Esophagus (tissue), 2 donors: ENCODE measurements around the gene SPATA19. TPM values are rescaled to one million over a fixed set of nuclear protein-coding genes. Genes with fewer than 3 reads are reported as not detected.
"Not testable (repeated sequence)": the region's sequence is repeated elsewhere in the genome, so short reads cannot be mapped to it uniquely, and the experiment has no call there.

Experiments
- H3K27ac ChIP-seq, 2 donors: one replicate each; pipeline ENCODE4 v1.5.1; 2013; ENCODE audit warnings: low read depth in 2 of 2, mild to moderate bottlenecking in 2 of 2, inconsistent platforms in 1 of 2, low read length in 1 of 2, moderate library complexity in 1 of 2
- H3K27me3 ChIP-seq, 2 donors: one replicate each; pipeline ENCODE4 v1.6.1; 2013; ENCODE audit warnings: low read length in 2 of 2, control low read depth in 1 of 2, mild to moderate bottlenecking in 1 of 2; ENCODE audit not compliant: insufficient read depth in 2 of 2, control insufficient read depth in 1 of 2
- H3K36me3 ChIP-seq, 2 donors: one replicate each; pipeline ENCODE4 v1.6.1; 2013; ENCODE audit warnings: low read length in 1 of 2; ENCODE audit not compliant: control insufficient read depth in 2 of 2, insufficient read depth in 2 of 2
- H3K4me1 ChIP-seq, 2 donors: one replicate each; pipeline ENCODE4 v1.6.1; 2013; ENCODE audit warnings: low read length in 1 of 2; ENCODE audit not compliant: control insufficient read depth in 2 of 2, insufficient read depth in 2 of 2
- H3K4me3 ChIP-seq, 2 donors: one replicate each; pipeline ENCODE4 v1.5.1; 2013; ENCODE audit warnings: low read length in 2 of 2, mild to moderate bottlenecking in 2 of 2, low read depth in 1 of 2, moderate library complexity in 1 of 2
- H3K9me3 ChIP-seq, 2 donors: one replicate each; pipeline ENCODE4 v1.6.1; 2013; ENCODE audit warnings: mild to moderate bottlenecking in 2 of 2, low read depth in 1 of 2, low read length in 1 of 2, moderate library complexity in 1 of 2; ENCODE audit not compliant: control insufficient read depth in 2 of 2, insufficient read depth in 1 of 2
- WGBS, 2 donors: extraction: QIAGEN DNeasy Blood & Tissue Kit; methylation state at CpG; one replicate each; pipeline ENCODE4 v1.1.7; 2013; 5-methylcytosine and 5-hydroxymethylcytosine counted together
- polyA plus RNA-seq, 2 donors: library from polyadenylated mRNA; stranded (reverse); fragments of 200-250 nt; gene quantifications; one replicate each; pipeline ENCODE4 v1.2.3, GENCODE V29; 2013
- donor health status: healthy with polysubstance abuse.
- donor health status: Bipolar disorder and iron deficiency.

SPATA19 gene
- polyA plus RNA-seq, 2 donors, result 0.08 TPM; not detected in 1

DNA sequence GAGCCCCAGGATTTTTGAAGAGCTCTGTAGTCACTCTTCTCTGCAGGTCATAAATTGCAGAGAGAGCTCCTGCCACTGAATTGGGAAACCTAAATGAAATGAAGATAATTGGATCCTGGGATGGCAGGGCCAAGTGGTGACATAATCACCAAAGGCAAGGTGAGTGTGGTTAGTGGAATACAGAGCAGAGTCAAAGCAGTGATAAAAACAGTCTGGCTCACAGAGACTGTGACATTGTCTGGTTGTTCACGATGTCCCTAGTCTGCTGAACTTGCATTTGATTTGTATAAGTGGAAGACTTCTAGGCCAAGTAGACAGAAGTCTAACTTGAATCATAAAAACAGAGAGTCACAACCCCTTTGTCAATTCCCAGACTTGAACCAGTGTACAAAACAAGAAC, 26.8 kb upstream of the SPATA19 start:
- no peaks in the 10 kb centered on the region for H3K36me3 ChIP-seq
- no peak overlapping the region for H3K27ac ChIP-seq
- H3K4me3 ChIP-seq, result no peak overlapping the region
- no peaks in the 10 kb centered on the region for H3K4me1 ChIP-seq
- WGBS, 2 donors, result 44 to 76% methylated on average over 1 of the region's 1 CpG
- no peaks in the 10 kb centered on the region for H3K27me3 ChIP-seq
- H3K9me3 ChIP-seq, result peaks cover 2 to 3% of the 10 kb centered on the region in 2 donors

GRCh38 chr11:133867456-133867855, 22.1 kb upstream of the SPATA19 start:
- Histone ChIP-seq H3K36me3 (no peaks in the 10 kb centered on the region), H3K9me3 (peaks cover 0 to 2% of the 10 kb centered on the region in 2 donors), H3K27ac (no peak overlapping the region), H3K4me3 (no peak overlapping the region), H3K4me1 (no peaks in the 10 kb centered on the region), H3K27me3 (no peaks in the 10 kb centered on the region)

- no peaks in the 10 kb centered on the region for H3K9me3 ChIP-seq
These were observed 20.2 kb upstream of the SPATA19 start for GRCh38 chr11:133865466-133865865.

DNA sequence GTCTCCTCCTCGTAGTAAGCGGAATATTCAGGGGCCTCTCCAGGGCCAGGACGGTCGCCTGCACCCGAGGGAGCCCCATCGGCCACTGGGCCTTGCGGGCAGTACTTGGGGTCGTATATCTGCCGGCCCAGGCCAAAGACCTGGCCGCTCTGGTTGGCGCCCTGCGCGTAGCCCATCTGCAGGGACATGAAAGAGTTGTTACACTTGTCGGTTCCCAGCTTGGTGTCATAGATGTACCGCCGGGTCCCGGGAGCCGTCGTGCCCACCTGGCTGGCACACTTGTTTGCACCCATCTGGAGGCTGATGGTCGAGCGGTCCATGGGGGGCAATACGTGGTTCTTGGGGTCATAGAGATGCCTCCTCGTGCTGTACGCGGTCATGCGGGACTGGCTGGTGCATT, 19.4 kb upstream of the SPATA19 start:
- Histone ChIP-seq H3K4me3 (no peak overlapping the region), H3K36me3 (no peaks in the 10 kb centered on the region), H3K4me1 (no peaks in the 10 kb centered on the region), H3K27ac (no peak overlapping the region), H3K9me3 (no peaks in the 10 kb centered on the region), H3K27me3 (no peaks in the 10 kb centered on the region)
- WGBS, 2 donors, result 93 to 94% methylated on average over 26 of the region's 26 CpGs

More at GRCh38 chr11:133865466-133865865, 20.2 kb upstream of the SPATA19 start:
- no peak overlapping the region for H3K4me3 ChIP-seq
- H3K27me3 ChIP-seq, result no peaks in the 10 kb centered on the region
- no peak overlapping the region for H3K27ac ChIP-seq
- 92 to 94% methylated on average over 11 of the region's 11 CpGs for WGBS, 2 donors
- no peaks in the 10 kb centered on the region for H3K36me3 ChIP-seq
- H3K4me1 ChIP-seq, result no peaks in the 10 kb centered on the region

- Histone ChIP-seq H3K4me1 (no peaks in the 10 kb centered on the region), H3K27ac (no peak overlapping the region), H3K9me3 (no peaks in the 10 kb centered on the region), H3K4me3 (no peak overlapping the region), H3K27me3 (no peaks in the 10 kb centered on the region), H3K36me3 (no peaks in the 10 kb centered on the region)
- 79 to 80% methylated on average over 6 of the region's 6 CpGs for WGBS, 2 donors
These were observed 14.8 kb upstream of the SPATA19 start for GRCh38 chr11:133860151-133860550.

GRCh38 chr11:133854330-133854960, 9.1 kb upstream of the SPATA19 start:
- peak overlapping the region; percentile 56 to 59 for H3K27ac ChIP-seq

GRCh38 chr11:133844217-133844616, 1.1 kb downstream of the SPATA19 start:
- Histone ChIP-seq H3K4me3 (no peak overlapping the region), H3K4me1 (no peaks in the 10 kb centered on the region), H3K27me3 (no peaks in the 10 kb centered on the region), H3K9me3 (peaks cover 2 to 4% of the 10 kb centered on the region in 2 donors), H3K27ac (no peak overlapping the region), H3K36me3 (no peaks in the 10 kb centered on the region)
- WGBS, 2 donors, result 74 to 76% methylated on average over 6 of the region's 6 CpGs

More at GRCh38 chr11:133854330-133854960, 9.1 kb upstream of the SPATA19 start:
- H3K36me3 ChIP-seq, H3K27me3 ChIP-seq, H3K9me3 ChIP-seq, H3K4me3 ChIP-seq, H3K4me1 ChIP-seq: not testable (repeated sequence)
- 28 to 34% methylated on average over 13 of the region's 13 CpGs for WGBS, 2 donors

DNA sequence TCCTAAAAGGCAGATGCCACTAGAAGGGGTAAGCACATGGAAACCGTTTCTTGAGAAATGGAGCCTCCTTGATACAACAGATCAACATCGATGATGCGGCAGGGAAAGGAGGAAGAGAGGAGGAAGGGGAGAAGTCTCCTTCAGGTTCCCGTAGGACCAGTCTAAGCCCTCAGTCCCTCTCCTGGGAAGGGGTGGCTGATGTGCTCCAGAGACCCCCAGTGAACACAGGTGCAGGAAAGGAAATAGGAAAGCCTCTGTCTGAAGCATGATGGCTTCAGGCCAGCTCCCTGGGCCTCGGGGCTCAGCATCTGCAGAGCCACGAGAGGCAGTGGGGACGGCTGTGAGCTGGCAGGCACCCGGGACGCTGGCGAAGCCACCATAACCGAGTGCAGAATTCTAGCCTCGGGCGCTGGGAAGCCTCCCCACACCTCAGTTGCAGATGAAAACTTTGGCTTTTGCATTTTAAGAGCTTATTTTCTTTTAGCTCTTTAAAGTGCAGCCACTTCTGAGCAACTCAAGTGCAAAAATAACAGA, 1.8 kb downstream of the SPATA19 start:
- no peak overlapping the region for H3K4me3 ChIP-seq
- H3K4me1 ChIP-seq, result no peaks in the 10 kb centered on the region
- no peaks in the 10 kb centered on the region for H3K27me3 ChIP-seq
- 58% methylated on average over 13 of the region's 13 CpGs for WGBS, 2 donors
- no peaks in the 10 kb centered on the region for H3K36me3 ChIP-seq
- H3K9me3 ChIP-seq, result peaks cover 2 to 4% of the 10 kb centered on the region in 2 donors
- H3K27ac ChIP-seq, result no peak overlapping the region

GRCh38 chr11:133842730-133843129, 2.6 kb downstream of the SPATA19 start:
- no peaks in the 10 kb centered on the region for H3K36me3 ChIP-seq
- H3K27me3 ChIP-seq, result no peaks in the 10 kb centered on the region
- H3K27ac ChIP-seq, result no peak overlapping the region
- WGBS, 2 donors, result 61 to 74% methylated on average over 5 of the region's 5 CpGs
- H3K4me3 ChIP-seq, result no peak overlapping the region
- H3K4me1 ChIP-seq, result no peaks in the 10 kb centered on the region
- H3K9me3 ChIP-seq, result peaks cover 2 to 4% of the 10 kb centered on the region in 2 donors

GRCh38 chr11:133842053-133842452, 3.3 kb downstream of the SPATA19 start:
- H3K27ac ChIP-seq, result no peak overlapping the region
- H3K4me1 ChIP-seq, result no peaks in the 10 kb centered on the region
- H3K36me3 ChIP-seq, result no peaks in the 10 kb centered on the region
- H3K4me3 ChIP-seq, result no peak overlapping the region
- 71 to 75% methylated on average over 7 of the region's 7 CpGs for WGBS, 2 donors
- H3K27me3 ChIP-seq, result no peaks in the 10 kb centered on the region
- H3K9me3 ChIP-seq, result peaks cover 4 to 6% of the 10 kb centered on the region in 2 donors
